Fibroblast of the aortic adventitia (primary cell): ENCODE measurements around the gene TMEM37. TPM values are rescaled to one million over a fixed set of nuclear protein-coding genes. Genes with fewer than 3 reads are reported as not detected.

Source experiments
- DNase-seq: peaks from one replicate; pipeline ENCODE4 v3.0.0-alpha.2; 2010; ENCODE audit warnings: low read depth
- H3K4me3 ChIP-seq: 2 replicates; pipeline ENCODE4 v1.5.1; 2011; ENCODE audit warnings: low read depth, mild to moderate bottlenecking, control low read depth, low read length, moderate library complexity
- total RNA-seq: library from RNA; depleted of rRNA; stranded (reverse); fragments of >200 nt; gene quantifications from 2 replicates; pipeline ENCODE4 v1.2.3, GENCODE V29; 2012; ENCODE audit warnings: low replicate concordance
- TF ChIP-seq, protein P1 (sequence below): IDR thresholded peaks from 2 replicates; pipeline ENCODE4 v1.5.1; 2011; ENCODE audit warnings: mild to moderate bottlenecking, low read length, control low read depth, inconsistent platforms; ENCODE audit not compliant: insufficient read depth

TMEM37 gene
- total RNA-seq, 1 donor = not detected

DNA sequence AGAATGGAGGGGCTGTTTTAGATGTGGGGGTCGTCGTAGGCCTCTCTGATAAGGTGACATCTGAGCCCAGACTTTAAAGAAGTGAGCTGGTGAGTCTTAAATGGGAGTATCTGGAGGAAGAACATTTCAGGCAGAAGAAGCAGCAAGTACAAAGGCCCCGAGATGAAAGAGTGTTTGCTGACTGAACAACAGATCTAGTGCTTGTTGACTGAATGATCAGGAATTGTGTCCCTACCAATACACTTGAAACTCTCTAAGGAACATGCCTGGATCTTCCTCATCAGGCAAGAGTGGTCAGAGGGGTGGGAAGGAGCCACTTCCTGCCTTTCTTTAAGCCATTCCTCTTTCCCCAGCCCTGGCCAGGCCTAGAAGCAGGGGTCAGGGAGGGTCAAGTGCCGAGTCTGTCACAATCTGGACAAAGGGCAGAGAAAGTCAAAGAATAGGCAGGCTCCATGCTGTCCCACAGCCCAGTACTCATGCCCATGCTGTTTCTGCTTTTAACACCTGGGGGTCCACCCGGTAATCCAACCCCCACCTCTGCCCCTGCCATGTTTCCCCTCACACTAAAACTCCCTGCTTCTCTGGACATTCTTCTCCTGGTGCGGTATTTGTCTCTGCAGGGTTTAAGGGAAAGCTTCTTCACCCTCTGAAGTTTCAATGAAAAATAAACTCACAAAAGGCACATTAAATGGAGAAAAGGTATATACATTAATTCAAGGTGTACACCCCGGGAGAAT lies 3.0 kb upstream of the TMEM37 start:
- TF ChIP-seq, protein P1, sequence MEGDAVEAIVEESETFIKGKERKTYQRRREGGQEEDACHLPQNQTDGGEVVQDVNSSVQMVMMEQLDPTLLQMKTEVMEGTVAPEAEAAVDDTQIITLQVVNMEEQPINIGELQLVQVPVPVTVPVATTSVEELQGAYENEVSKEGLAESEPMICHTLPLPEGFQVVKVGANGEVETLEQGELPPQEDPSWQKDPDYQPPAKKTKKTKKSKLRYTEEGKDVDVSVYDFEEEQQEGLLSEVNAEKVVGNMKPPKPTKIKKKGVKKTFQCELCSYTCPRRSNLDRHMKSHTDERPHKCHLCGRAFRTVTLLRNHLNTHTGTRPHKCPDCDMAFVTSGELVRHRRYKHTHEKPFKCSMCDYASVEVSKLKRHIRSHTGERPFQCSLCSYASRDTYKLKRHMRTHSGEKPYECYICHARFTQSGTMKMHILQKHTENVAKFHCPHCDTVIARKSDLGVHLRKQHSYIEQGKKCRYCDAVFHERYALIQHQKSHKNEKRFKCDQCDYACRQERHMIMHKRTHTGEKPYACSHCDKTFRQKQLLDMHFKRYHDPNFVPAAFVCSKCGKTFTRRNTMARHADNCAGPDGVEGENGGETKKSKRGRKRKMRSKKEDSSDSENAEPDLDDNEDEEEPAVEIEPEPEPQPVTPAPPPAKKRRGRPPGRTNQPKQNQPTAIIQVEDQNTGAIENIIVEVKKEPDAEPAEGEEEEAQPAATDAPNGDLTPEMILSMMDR = no peak
- DNase-seq = no peak
- H3K4me3 ChIP-seq = no peak overlapping the region

DNA sequence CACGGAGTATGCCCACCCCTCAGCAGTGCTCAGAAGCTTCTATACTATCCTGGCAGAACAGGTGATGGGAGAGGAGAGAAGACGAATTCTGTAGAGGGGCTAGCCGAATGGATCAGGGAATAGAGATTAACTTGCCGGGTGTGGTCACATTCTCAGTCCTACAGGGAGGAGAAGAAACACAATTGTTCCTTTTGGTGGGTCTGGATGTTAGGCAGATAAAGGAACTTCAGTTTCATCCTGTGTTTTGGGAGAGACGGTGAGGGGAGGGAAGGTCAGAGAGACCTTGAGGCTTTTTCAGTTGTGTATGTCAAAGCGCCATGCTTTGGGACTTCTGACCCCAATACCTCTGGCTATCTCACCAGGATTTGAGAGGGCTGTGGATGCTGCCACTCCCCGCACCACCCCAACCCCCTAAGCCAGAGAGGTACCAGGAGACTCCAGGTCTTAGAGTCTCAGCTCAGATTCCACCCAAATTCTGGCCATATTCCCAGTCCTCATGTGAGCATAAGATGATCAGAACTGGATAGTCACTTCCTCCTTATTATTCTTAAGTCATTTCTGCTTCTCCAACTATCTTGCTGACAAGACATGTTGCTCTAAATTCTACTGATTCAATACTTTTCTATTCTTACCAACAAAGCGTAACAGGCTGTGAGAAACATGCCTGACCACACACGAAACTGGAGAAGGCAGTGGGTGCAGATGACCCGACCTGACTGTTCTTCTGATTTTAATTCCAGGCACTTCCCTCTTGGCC lies 2.3 kb upstream of the TMEM37 start:
- peak; percentile 4 for DNase-seq
- TF ChIP-seq, protein P1 = no peak
- no peak overlapping the region for H3K4me3 ChIP-seq

DNA sequence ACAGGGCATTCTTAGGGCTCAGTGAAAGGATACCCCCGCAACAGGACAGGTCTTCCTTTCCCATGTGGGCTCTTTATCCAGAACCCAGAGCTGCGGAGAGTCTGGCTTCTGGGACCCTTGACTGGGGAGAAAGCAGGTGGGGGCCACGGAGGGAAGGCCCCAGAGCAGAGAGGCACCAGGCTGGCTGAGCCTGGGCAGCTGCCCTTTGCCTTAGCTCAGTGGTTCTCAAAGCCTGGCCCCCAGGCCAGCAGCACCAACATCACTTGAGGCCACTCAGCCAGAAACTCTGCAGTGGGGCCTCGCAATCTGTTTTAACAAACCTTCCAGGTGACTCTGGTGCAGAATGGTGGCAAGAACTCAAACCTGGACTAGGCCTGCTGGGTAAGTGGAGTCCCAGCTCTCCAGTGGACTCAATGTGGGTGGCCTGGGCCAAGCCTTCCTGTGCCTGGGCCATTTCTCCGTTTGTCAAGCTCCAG lies 1.6 kb upstream of the TMEM37 start:
- DNase-seq = no peak
- TF ChIP-seq, protein P1 = no peak

DNA sequence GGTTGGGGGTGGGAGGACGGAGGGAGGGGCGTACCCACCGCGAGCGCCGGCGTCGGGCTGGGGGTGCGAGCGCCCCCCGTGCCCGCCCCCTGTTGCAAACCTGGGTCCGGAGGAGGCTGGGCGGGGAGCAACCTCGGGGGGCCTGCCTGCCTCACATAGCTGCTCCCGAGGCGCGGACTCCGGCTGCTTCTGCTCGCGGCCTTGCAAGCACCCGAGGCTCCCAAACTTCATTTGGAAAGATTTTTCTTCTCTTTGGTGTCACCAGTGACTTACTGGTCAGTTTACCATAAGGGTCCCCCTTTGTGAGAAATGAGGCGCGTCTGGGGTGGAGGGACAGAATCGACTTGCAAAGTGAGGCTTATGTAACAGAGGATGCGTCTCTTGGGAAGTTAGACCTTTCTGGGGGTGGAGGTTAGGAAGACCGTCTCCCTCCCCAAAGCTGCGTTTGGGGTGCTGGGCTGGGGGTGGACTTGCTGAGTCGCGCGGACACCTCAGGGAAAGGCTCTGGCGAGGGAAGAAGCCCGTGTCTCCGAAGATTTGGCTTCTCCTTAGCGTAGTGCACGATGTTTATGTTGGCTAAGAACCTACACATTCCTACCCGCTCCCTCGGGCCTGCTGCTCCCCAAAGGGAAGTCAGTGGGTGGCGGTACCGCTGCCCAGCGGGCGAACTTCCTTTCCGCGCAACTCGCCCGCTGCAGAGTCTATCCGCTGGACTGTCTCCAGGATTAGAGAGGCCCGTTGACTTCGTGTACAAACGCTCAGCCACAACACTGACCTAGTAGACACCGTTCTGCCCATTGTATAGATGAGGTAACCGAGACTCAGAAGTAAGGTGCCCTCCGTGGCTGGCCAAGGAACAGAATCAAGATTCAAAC lies 559 bp downstream of the TMEM37 start:
- TF ChIP-seq, protein P1 = no peak
- peak overlapping the region; percentile 42 for H3K4me3 ChIP-seq
- DNase-seq = peak; percentile 28

More for the DNA sequence above, 1.6 kb upstream of the TMEM37 start:
- no peak overlapping the region for H3K4me3 ChIP-seq

DNA sequence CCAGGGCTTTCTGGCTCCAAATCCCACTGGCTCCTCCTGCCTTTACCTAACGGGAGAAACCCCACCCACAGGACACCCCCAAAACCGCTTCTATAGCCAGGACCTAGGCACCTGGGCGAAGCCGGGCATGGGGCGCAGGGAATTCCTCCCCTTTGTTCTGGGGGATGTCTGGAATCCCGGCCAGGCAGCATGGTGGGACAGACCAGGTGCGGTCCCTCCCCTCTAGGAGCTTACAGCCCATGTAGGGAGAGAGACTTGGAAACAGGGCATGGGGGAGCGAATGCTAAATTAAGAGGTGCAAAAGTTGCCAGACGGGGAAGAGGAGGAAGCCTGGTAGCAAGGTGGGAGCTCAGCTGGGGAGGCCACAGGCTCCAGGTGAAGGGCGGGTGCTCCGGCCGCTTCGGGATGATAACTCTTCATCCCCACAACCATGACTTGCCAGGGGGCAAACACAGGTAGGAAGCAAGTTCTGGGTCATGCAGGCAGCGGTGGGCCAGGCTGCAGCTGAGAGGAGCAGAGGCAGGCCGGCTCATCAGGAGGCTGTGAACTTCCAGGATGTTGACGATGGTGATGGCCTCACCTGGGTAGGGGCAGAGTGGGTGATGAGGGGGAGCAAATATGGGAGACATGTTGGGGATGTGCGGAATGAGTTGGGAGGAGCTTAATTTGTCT lies 1.3 kb downstream of the TMEM37 start:
- H3K4me3 ChIP-seq = no peak overlapping the region
- TF ChIP-seq, protein P1 = no peak
- DNase-seq = no peak
